Spleen (tissue), 7 donors: Measurements from ENCODE around the gene EXT2.

Experiments used
- CTCF ChIP-seq, 11 experiments: fragments of 200-600 bp in 7 of 11; fragments of 450-650 bp in 4 of 11; sonication (generic) in 4 of 11; IDR thresholded peaks in 8 of 11; conservative IDR thresholded peaks in 3 of 11; 1 replicate in 7 of 11; 2 replicates in 4 of 11; pipeline versions ENCODE4 v1.4.0 to v1.8.0; 2016 to 2021; ENCODE audit warnings: antibody characterized with exemption in 11 of 11, inconsistent platforms in 4 of 11, mild to moderate bottlenecking in 1 of 11
- POLR2AphosphoS5 ChIP-seq, 3 donors: sonication (generic); formaldehyde crosslinking; IDR thresholded peaks; one replicate each; pipeline ENCODE4 v1.5.1; 2017; ENCODE audit warnings: antibody characterized with exemption in 3 of 3
- donor health status: DM: no; HTN: no; CAD: no; lungs with moderate emphysema.
- donor health status: DM: no; HTN: no; CAD: no.
- donor health status: DM: no; HTN: no; CAD: no.

GRCh38 chr11:44116234-44116830 is 20.9 kb downstream of the EXT2 start:
- no peak for TF ChIP-seq CTCF (IDR thresholded peaks at IDR 0.05 in 8 of 11, conservative IDR thresholded peaks at IDR 0.05 in 3 of 11)
- TF ChIP-seq POLR2AphosphoS5 (IDR thresholded peaks at IDR 0.05): no peak
